IPS-NIHi7 (cell line): ENCODE data around the gene SSBP3.

Source experiments
- DNase-seq: peaks from one replicate; pipeline ENCODE4 v3.0.0; 2012; ENCODE audit warnings: mixed read lengths; ENCODE audit errors: extremely low spot score

SSBP3 gene

GRCh38 chr1:54371942-54372275 lies 34.3 kb downstream of the SSBP3 start:
- DNase-seq, result no peak

DNA sequence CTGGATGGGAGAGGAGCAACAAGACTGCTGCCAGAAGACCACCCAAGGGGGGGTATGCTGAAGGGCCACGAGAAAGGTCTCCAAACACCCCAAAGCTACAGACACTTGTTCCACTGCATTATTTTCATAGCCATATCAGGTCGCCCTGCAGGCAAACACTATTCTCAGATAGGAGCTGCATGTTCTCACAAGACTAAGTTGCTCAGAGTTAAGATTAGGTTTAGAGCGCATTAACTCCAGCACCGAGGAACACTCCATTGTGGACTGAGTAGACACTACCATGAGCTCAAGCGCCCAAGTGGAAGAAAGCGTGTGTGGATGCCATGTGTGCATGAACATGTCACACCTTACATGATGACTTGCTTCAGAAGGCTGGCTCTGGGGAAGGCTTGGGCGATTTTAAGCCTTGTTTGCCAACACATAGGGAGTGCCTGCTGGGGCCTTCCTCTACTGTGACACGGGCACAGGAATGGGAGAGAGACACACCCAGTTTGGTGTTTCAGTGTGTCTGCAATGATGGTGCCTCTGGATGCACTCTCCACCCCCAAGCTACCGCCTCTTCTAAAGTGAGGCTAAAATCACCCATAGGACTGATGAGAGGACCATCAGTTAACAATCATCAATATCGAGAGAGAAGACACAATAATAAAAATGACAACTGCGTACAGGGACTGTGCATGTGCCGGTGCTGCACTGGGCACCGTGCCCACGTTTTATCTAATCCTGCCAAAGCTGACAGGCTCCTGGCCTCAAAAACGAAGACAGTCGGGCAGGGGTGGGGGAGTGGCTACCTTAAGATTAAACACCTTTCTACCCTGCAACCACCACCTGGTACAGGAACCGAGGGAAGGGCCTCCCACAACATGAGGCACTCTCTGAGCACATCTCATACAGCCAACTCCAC lies 34.9 kb downstream of the SSBP3 start:
- no peak for DNase-seq

- DNase-seq, result no peak
These were observed 35.8 kb downstream of the SSBP3 start for GRCh38 chr1:54370287-54370989.

DNA sequence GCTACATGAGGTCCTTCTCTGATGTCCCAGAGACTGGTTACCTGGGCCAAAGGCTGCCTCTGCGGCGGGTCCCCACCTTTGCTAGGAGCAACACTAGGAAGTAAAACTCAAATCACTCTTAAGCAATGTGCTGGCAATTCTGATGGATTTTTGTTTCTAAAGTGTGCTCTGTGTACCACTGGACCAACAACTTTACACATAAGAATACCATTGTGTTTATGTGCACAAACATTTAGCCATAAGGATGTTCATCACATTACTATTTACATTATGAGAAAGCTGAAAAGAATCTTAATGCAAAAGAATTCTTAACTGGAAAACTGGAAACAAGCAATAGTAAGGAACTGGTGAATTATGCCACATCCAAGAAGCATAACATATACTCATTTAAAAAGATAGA lies 38.6 kb downstream of the SSBP3 start:
- no peak for DNase-seq

- no peak for DNase-seq
These were observed 40.3 kb downstream of the SSBP3 start for GRCh38 chr1:54365847-54366246.

DNA sequence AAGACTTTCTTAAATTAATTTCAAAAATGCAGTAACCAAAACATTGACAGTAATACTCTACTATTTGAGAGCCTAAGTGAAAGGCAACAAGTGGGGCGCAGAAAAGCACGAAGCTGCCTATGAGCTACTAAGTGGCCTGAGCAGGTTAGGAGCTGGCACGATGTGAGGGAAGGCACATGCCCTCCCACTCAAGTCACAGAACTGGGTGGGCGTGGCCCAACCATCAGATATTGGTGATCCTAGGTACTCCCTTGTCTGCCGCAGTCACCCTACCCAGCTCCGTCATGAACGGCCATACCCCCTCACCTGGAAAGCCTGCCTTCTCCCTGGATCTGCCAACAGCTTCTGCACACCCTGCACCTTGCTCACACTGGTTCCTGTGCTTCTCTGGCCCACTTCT lies 40.8 kb downstream of the SSBP3 start:
- DNase-seq, result no peak

- DNase-seq, result no peak
These were observed 41.2 kb downstream of the SSBP3 start for GRCh38 chr1:54364995-54365394.

DNA sequence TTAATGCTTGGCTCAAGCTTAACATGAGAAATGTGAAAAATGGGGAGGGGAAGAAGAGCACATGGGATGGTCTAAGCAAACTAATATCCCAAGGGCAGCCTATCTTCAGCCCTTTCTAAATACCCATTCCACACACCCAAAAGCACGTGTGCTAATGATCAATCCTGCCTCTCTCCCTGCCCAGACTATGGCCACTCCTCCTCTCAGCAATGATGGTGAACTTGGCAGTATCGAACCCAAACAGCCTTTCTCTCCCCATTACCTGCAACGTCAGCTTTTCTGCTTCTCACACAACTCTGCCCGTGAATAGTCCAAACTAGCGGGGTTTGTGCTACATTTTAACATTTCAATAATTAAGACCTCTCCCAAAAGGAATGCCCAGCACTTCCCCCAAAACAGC lies 41.6 kb downstream of the SSBP3 start:
- no peak for DNase-seq

- no peak for DNase-seq
These were observed 42.3 kb downstream of the SSBP3 start for GRCh38 chr1:54363925-54364324.

GRCh38 chr1:54362881-54363340 lies 43.3 kb downstream of the SSBP3 start:
- no peak for DNase-seq

GRCh38 chr1:54361342-54361741 lies 44.9 kb downstream of the SSBP3 start:
- peak; percentile 46 for DNase-seq

- no peak for DNase-seq
These were observed 45.8 kb downstream of the SSBP3 start for GRCh38 chr1:54360165-54361005.

DNA sequence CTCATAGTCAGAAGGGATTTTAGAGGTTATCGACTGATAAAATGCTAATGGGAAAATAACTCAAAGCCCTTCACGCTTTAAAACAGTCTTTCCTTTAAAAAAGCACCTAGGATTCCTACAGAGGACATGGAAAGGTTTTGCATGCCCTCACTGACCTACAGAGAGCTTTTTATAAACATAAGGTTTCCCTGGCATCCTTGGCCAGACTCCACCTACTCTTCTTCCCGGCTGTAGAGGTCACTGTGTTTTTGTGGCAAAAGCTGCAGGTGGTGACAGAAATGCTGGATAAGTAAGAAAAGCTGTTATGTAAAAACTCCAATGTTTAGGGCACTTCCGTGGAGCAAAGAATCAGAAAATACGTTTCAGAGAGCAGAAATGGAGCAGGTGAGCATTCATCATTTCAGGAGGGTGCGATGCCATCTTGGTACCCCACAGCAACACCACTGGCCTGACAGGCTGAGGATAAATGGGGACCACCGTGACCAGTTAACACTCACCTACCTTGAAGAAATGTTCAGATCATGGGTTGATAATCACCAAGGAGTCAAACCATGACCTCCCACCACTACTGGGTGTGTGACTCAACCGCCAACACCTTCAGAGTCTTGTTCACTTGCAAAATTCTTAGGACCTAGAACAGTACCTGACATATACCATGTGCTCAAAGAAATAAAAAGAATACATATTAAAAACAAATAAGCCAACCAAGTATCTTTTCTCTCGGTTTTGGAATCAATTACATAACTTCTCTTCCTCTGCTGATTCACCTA lies 46.6 kb downstream of the SSBP3 start:
- no peak for DNase-seq

GRCh38 chr1:54358503-54359168 lies 47.6 kb downstream of the SSBP3 start:
- DNase-seq, result no peak

GRCh38 chr1:54357967-54358366 lies 48.2 kb downstream of the SSBP3 start:
- no peak for DNase-seq

DNA sequence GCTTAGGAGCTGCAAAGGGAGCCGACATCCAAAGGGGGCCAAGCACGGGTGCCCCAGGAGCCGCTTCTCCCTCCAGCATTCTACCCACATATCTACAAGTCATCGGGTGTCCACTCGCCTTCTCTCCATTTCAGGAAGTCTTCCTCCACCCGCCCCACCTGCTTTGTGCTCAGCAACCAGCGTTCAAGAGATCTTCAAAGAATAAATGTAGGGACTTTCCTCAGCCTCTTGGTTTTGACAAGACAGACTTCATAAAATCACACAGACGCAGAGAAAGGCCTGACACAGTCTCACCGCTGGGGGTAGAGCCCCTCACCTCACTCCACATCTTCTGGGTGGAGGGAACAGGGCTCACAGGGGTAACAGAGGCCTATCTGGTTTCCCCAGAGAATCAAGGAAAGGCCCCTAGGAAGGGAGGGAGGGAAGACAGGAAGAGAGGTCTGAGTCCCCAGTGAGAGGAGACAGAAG lies 49.5 kb downstream of the SSBP3 start:
- DNase-seq, result no peak

DNA sequence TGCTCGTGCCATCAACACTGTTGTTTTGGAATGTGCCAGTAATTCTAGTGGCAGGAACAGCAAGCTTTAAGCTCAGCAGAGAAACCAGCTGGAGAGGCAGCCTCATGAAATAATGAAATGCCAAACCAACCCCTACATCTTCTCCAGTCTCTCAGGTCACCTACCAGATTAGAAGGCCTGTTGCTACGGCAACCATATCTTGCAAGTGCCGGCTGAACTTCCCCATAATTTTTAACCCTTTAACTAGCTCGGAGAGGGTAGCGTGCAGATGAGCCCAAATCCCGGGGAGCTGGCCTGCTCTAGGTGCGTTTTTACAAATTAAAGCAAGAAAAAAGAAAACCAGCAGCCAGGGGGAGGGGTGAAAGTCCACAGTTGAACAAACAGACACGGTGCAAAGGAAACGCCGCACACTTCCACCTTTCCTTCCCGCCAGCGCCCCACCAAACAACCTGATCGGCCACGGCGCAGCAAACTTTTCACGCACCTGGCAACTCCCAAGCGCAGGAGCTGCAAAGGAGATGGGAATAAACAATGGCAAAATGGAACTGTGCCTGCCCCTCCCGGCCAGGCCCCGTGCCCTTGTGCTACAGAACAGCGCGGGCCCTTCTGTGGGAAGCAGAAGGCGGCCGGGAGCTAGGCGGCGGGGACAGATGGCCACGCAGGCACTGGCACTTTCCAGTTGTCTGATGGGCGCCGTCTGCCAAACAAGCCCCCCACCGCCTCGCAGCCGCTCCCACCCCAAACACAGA lies 50.1 kb downstream of the SSBP3 start:
- no peak for DNase-seq

DNA sequence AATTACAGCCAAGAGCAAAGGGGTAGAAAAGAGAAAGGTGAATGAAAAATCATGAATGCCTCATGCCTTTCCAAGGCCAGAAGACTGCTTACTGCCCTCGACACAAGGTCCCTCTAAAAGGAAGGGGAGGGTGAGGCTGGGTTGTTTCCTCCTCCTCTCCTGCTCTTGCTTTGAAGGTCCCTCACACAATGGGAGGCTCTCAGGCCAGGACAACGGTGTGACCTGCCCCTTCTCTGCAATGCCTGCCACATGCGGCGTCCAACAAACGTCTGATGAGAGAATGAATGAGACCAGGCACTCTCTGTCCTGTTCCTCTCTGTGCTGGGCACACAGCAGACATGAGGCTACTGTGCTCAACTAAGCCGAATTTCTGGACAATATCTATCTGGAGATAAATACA lies 51.3 kb downstream of the SSBP3 start:
- no peak for DNase-seq

- DNase-seq, result no peak
These were observed 52.2 kb downstream of the SSBP3 start for GRCh38 chr1:54353959-54354358.

DNA sequence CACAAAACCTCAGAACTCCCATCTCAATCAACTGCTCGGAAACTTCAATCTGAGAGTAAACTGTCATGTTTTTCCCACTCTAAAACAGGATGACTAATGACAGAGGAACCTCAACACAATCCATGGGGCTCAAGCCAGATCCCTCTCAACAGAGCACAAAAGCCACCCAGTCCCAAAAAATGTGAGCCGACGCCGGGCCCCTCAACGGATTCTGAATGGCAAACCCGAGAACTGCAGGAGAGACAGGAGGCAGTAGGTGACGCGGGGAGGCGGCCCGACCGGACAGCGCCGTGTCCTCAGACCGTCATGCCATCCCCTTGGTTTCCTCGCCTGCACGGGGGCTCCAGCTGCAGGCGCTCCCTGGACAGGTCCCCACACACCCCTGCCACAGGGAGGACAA lies 53.4 kb downstream of the SSBP3 start:
- DNase-seq, result no peak
